ENCODE results near the gene SYNDIG1L. TPM values are rescaled to one million over a fixed set of nuclear protein-coding genes. Genes with fewer than 3 reads are reported as not detected.

The SYNDIG1L gene
- total RNA-seq, 1 experiment from 2014 or later = not detected

- CTCF ChIA-PET = no interaction called here
- H4K20me1 ChIP-seq (ENCODE audit: insufficient read depth) = no peaks in the 10 kb centered on the region
- POLR2A ChIA-PET = no interaction called here
Measured at GRCh38 chr14:74356892-74357575, 69.0 kb downstream of the SYNDIG1L start.

More at GRCh38 chr14:74356892-74357575, 69.0 kb downstream of the SYNDIG1L start:
- Histone ChIP-seq H3K9me2 (ENCODE audit: insufficient read depth) (no peaks in the 10 kb centered on the region), H3K36me3 (ENCODE audit: control insufficient read depth in 1 of 2, insufficient read depth in 2 of 2, low read length in 2 of 2) (no peaks in the 10 kb centered on the region), H2AFZ (ENCODE audit: low read depth, low read length, poor library complexity, severe bottlenecking) (no peak overlapping the region), H3K79me2 (ENCODE audit: insufficient read depth, low read length) (no peaks in the 10 kb centered on the region), H3K27me3 (ENCODE audit: insufficient read depth, low read length) (no peaks in the 10 kb centered on the region), H3K27ac (ENCODE audit: low read depth, low read length) (no peak overlapping the region), H3K4me1 (ENCODE audit: control insufficient read depth in 1 of 2, insufficient read depth in 2 of 2, low read length in 2 of 2) (no peaks in the 10 kb centered on the region), H3K9me3 (ENCODE audit: control insufficient read depth in 1 of 2, insufficient read depth in 1 of 2, low read depth in 1 of 2, low read length in 2 of 2) (no peaks in the 10 kb centered on the region), H3K4me2 (ENCODE audit: low read length) (no peak overlapping the region), H3K4me3 (replicated peaks in 1 of 2; ENCODE audit: low read depth in 1 of 2, low read length in 2 of 2) (no peak overlapping the region), H3K9ac (ENCODE audit: low read length) (no peak overlapping the region)
- DNase-seq (ENCODE audit: low read depth, low spot score) (no peak), ATAC-seq (no peak)
- no peak for TF ChIP-seq EZH2phosphoT487 (IDR thresholded peaks at IDR 0.05; ENCODE audit: borderline replicate concordance)
- TF ChIP-seq FOSL1 (IDR thresholded peaks at IDR 0.05; ENCODE audit: low read depth) = no peak
- no peak for TF ChIP-seq JUND (IDR thresholded peaks at IDR 0.05)
- no peak for TF ChIP-seq SRF (IDR thresholded peaks at IDR 0.05; ENCODE audit: low read depth)
- TF ChIP-seq, protein P1, sequence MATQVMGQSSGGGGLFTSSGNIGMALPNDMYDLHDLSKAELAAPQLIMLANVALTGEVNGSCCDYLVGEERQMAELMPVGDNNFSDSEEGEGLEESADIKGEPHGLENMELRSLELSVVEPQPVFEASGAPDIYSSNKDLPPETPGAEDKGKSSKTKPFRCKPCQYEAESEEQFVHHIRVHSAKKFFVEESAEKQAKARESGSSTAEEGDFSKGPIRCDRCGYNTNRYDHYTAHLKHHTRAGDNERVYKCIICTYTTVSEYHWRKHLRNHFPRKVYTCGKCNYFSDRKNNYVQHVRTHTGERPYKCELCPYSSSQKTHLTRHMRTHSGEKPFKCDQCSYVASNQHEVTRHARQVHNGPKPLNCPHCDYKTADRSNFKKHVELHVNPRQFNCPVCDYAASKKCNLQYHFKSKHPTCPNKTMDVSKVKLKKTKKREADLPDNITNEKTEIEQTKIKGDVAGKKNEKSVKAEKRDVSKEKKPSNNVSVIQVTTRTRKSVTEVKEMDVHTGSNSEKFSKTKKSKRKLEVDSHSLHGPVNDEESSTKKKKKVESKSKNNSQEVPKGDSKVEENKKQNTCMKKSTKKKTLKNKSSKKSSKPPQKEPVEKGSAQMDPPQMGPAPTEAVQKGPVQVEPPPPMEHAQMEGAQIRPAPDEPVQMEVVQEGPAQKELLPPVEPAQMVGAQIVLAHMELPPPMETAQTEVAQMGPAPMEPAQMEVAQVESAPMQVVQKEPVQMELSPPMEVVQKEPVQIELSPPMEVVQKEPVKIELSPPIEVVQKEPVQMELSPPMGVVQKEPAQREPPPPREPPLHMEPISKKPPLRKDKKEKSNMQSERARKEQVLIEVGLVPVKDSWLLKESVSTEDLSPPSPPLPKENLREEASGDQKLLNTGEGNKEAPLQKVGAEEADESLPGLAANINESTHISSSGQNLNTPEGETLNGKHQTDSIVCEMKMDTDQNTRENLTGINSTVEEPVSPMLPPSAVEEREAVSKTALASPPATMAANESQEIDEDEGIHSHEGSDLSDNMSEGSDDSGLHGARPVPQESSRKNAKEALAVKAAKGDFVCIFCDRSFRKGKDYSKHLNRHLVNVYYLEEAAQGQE (IDR thresholded peaks at IDR 0.05; ENCODE audit: low read depth) = no peak
- TF ChIP-seq, protein P2, sequence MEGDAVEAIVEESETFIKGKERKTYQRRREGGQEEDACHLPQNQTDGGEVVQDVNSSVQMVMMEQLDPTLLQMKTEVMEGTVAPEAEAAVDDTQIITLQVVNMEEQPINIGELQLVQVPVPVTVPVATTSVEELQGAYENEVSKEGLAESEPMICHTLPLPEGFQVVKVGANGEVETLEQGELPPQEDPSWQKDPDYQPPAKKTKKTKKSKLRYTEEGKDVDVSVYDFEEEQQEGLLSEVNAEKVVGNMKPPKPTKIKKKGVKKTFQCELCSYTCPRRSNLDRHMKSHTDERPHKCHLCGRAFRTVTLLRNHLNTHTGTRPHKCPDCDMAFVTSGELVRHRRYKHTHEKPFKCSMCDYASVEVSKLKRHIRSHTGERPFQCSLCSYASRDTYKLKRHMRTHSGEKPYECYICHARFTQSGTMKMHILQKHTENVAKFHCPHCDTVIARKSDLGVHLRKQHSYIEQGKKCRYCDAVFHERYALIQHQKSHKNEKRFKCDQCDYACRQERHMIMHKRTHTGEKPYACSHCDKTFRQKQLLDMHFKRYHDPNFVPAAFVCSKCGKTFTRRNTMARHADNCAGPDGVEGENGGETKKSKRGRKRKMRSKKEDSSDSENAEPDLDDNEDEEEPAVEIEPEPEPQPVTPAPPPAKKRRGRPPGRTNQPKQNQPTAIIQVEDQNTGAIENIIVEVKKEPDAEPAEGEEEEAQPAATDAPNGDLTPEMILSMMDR (IDR thresholded peaks at IDR 0.05 in 2 of 3, conservative IDR thresholded peaks at IDR 0.05 in 1 of 3; ENCODE audit: borderline replicate concordance in 1 of 3, insufficient read depth in 1 of 3, low read depth in 2 of 3, low read length in 2 of 3) = no peak
- TF ChIP-seq MAX (IDR thresholded peaks at IDR 0.05) = no peak
- no peak for TF ChIP-seq SP1 (IDR thresholded peaks at IDR 0.05; ENCODE audit: low read depth)
- TF ChIP-seq YY1 (IDR thresholded peaks at IDR 0.05; ENCODE audit: extremely low read depth, insufficient replicate concordance, low read depth, low read length) = no peak
- TF ChIP-seq ELF1 (IDR thresholded peaks at IDR 0.05; ENCODE audit: borderline replicate concordance, low read depth) = no peak
- no peak for TF ChIP-seq EZH2 (IDR thresholded peaks at IDR 0.05)
- no peak for TF ChIP-seq POLR2A (IDR thresholded peaks at IDR 0.05; ENCODE audit: borderline replicate concordance, extremely low read depth, insufficient read depth, insufficient read length)
- intact Hi-C loops (cut with micrococcal nuclease) = no loop called here
- no TSS peak for BruUV-seq (replicated peaks)
- RAD21 ChIA-PET (ENCODE audit: low non-redundant PET in 1 of 2, low total read pairs in 2 of 2, uncharacterized antibody in 2 of 2, unreplicated experiment in 2 of 2) = no interaction called here

Other genes with a start within 250 kb of the SYNDIG1L start
- not detected for gene VSX2, start 186.8 kb downstream of the SYNDIG1L start, total RNA-seq (2021; ENCODE audit: unreplicated experiment)
- 45.3 TPM for gene ABCD4, start 123.3 kb downstream of the SYNDIG1L start, total RNA-seq (2021; ENCODE audit: unreplicated experiment)
- 0.10 TPM for gene VRTN, start 77.7 kb downstream of the SYNDIG1L start, total RNA-seq (2021; ENCODE audit: unreplicated experiment)
- gene NPC2, start 67.1 kb upstream of the SYNDIG1L start, total RNA-seq (2021; ENCODE audit: unreplicated experiment) = 105 TPM
- 27.5 TPM for gene ISCA2, start 67.6 kb upstream of the SYNDIG1L start, total RNA-seq (2021; ENCODE audit: unreplicated experiment)
- gene LTBP2, start 186.0 kb upstream of the SYNDIG1L start, total RNA-seq (2021; ENCODE audit: unreplicated experiment) = 1.5 TPM